GM12892 (cell line): Measurements from ENCODE around the gene BFSP2.

ENCODE experiments used
- POLR2A ChIP-seq: IDR thresholded peaks from 2 replicates; pipeline ENCODE4 v1.6.1; 2011; ENCODE audit warnings: low read depth, low read length, control low read depth
- POLR2AphosphoS5 ChIP-seq: IDR thresholded peaks from 2 replicates; pipeline ENCODE4 v1.6.1; 2011; ENCODE audit warnings: low read depth, low read length, control low read depth
- TAF1 ChIP-seq: IDR thresholded peaks from 2 replicates; pipeline ENCODE4 v1.6.1; 2011; ENCODE audit warnings: low read depth, mild to moderate bottlenecking, control low read depth, low read length, borderline replicate concordance

- TF ChIP-seq TAF1 (no peak), POLR2A (no peak), POLR2AphosphoS5 (no peak)
Measured at GRCh38 chr3:133400006-133400515, at the start of gene BFSP2.
